G401 (cell line): ENCODE measurements around the gene PRRT4. TPM values are rescaled to one million over a fixed set of nuclear protein-coding genes. Genes with fewer than 3 reads are reported as not detected.

ENCODE experiments used
- DNase-seq: peaks from one replicate; pipeline ENCODE4 v3.0.0-alpha.2; 2015; ENCODE audit warnings: low spot score
- in situ Hi-C: cut with HindIII; loops from 2 replicates; pipeline ENCODE4 v1.10.0; 2016; ENCODE audit warnings: low sequenced_read_pairs, mixed read lengths
- total RNA-seq: library from RNA; depleted of rRNA; stranded (reverse); fragments of >200 nt; shearing (Covaris generic); gene quantifications from 2 replicates; pipeline ENCODE4 v1.2.3, GENCODE V29; 2014

The PRRT4 gene
- total RNA-seq, 1 experiment from 2014 or later = 0.78 TPM

GRCh38 chr7:128381161-128381821 is 19.8 kb upstream of the PRRT4 start:
- DNase-seq = no peak
- in situ Hi-C loops = no loop called here

GRCh38 chr7:128380483-128381106 is 19.1 kb upstream of the PRRT4 start:
- in situ Hi-C loops = no loop called here
- no peak for DNase-seq

- in situ Hi-C loops = no loop called here
- DNase-seq = no peak
Measured at GRCh38 chr7:128379900-128380479, 18.5 kb upstream of the PRRT4 start.

GRCh38 chr7:128378637-128379036 is 17.1 kb upstream of the PRRT4 start:
- in situ Hi-C loops = no loop called here
- no peak for DNase-seq

- DNase-seq = no peak
- in situ Hi-C loops = no loop called here
Measured at GRCh38 chr7:128376077-128376476, 14.6 kb upstream of the PRRT4 start.

- no peak for DNase-seq
- in situ Hi-C loops = no loop called here
Measured at GRCh38 chr7:128374041-128374440, 12.6 kb upstream of the PRRT4 start.

GRCh38 chr7:128373606-128374005 is 12.1 kb upstream of the PRRT4 start:
- no peak for DNase-seq
- in situ Hi-C loops = no loop called here

GRCh38 chr7:128370491-128370890 is 9.0 kb upstream of the PRRT4 start:
- no peak for DNase-seq
- in situ Hi-C loops = no loop called here

- in situ Hi-C loops = no loop called here
- DNase-seq = no peak
Measured at GRCh38 chr7:128366986-128367385, 5.5 kb upstream of the PRRT4 start.

GRCh38 chr7:128366300-128366699 is 4.8 kb upstream of the PRRT4 start:
- no peak for DNase-seq
- in situ Hi-C loops = no loop called here

- DNase-seq = no peak
- in situ Hi-C loops = no loop called here
Measured at GRCh38 chr7:128365432-128365831, 3.9 kb upstream of the PRRT4 start.

GRCh38 chr7:128364166-128364870 is 2.8 kb upstream of the PRRT4 start:
- in situ Hi-C loops = no loop called here
- DNase-seq = no peak

- DNase-seq = no peak
- in situ Hi-C loops = no loop called here
Measured at GRCh38 chr7:128363261-128363721, 1.8 kb upstream of the PRRT4 start.

GRCh38 chr7:128362670-128363069 is 1.2 kb upstream of the PRRT4 start:
- DNase-seq = no peak
- in situ Hi-C loops = no loop called here

- in situ Hi-C loops = no loop called here
- peak; percentile 27 for DNase-seq
Measured at GRCh38 chr7:128360359-128360678, 1.2 kb downstream of the PRRT4 start.

GRCh38 chr7:128359939-128360338 is 1.6 kb downstream of the PRRT4 start:
- no peak for DNase-seq
- in situ Hi-C loops = no loop called here

- in situ Hi-C loops = no loop called here
- no peak for DNase-seq
Measured at GRCh38 chr7:128359336-128359735, 2.2 kb downstream of the PRRT4 start.

- DNase-seq = no peak
- in situ Hi-C loops = no loop called here
Measured at GRCh38 chr7:128358233-128358632, 3.3 kb downstream of the PRRT4 start.

GRCh38 chr7:128357217-128357613 is 4.3 kb downstream of the PRRT4 start:
- in situ Hi-C loops = no loop called here
- DNase-seq = no peak

GRCh38 chr7:128356546-128357216 is 4.8 kb downstream of the PRRT4 start:
- DNase-seq = no peak
- in situ Hi-C loops = no loop called here
